H7 (cell line): ENCODE data around the gene KPNB1. TPM values are rescaled to one million over a fixed set of nuclear protein-coding genes. Genes with fewer than 3 reads are reported as not detected.

Experiments used
- DNase-seq: peaks from one replicate; pipeline ENCODE4 v3.0.0; 2012
- H3K27me3 ChIP-seq: 2 replicates; pipeline ENCODE4 v1.6.0; 2011; ENCODE audit warnings: mild to moderate bottlenecking, low read length; ENCODE audit not compliant: control insufficient read depth, insufficient read depth
- H3K36me3 ChIP-seq: replicated peaks from 2 replicates; pipeline ENCODE4 v1.5.1; 2011; ENCODE audit warnings: low read length; ENCODE audit not compliant: control insufficient read depth, insufficient read depth
- H3K4me3 ChIP-seq: 2 replicates; pipeline ENCODE4 v1.5.1; 2011; ENCODE audit warnings: low read depth, mild to moderate bottlenecking, control low read depth, low read length, moderate library complexity; ENCODE audit not compliant: insufficient read depth
- total RNA-seq: library from RNA; depleted of rRNA; stranded (reverse); fragments of >200 nt; shearing (Covaris generic); gene quantifications from 2 replicates; pipeline ENCODE4 v1.2.3, GENCODE V29; 2014

KPNB1 gene
- total RNA-seq, 1 experiment from 2014 or later: 429 TPM

DNA sequence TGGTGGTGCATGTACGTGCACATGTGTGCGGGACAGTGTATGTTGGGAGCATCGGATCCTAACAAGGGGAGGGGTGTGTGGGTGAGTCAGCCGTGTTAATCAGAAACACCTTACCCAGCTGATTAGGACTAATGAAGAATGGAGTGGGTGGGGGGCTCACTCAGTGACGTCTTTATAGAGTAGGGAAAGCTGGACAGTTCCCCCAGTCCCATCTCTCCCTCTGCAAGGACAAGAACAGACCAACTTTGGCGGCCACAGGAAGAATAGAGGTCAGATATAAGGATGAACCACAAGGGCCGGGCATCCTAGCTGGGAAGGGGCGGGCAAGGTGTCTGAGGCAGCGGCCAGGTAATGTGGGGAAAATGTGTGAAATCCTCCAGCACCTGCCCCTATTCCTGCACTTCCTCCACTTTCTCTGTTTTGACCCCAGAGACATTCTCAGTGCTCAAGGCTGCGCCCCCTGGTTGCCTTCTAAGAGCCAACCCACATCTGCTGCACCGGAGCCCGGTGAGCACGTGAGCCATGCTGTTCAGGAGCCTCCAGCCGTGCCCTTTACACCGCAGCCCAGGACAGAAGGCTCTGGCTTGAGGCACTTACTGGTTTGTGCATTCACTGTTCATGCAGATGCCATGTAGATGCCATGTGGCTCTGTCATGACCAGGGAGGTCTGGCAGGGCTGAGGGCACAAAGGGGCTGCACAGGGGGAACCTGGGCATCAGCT is 64.4 kb downstream of the KPNB1 start:
- peak; percentile 89 for DNase-seq
- no peaks in the 10 kb centered on the region; the same call in 1 of the 2 replicates for H3K27me3 ChIP-seq

DNA sequence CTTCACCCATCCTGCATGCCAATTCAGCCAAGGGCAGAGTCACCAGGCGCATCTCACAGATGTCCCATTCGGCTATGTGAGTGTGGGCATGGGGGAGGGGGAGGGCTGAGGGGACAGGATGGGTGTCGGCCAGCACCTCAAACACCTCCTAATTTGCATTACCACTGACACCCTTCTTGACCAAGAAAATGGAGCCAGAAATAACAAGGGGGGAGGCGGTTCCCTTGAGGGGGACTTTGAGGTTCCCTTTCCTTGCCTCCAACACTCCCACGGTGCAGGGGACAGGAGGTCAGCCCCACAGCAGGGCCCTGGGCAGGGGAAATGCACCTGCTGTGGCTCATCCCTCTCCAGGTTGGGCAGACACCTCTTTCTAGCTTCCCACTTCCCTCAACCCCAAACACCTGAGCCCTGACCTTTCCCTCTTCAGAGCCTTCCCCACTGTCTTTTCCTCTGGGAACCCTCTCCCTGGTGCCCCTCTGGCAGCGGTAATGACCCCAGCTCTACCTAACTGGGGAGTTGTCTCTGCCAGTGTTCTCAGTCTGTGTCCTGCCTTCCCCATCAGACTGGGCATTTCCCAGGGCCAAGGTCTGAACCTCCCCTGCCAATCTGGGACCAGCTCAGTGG is 65.2 kb downstream of the KPNB1 start:
- Histone ChIP-seq H3K36me3 (no peaks in the 10 kb centered on the region), H3K27me3 (peaks cover 4% of the 10 kb centered on the region; the same call in 1 of the 2 replicates), H3K4me3 (no peak overlapping the region)
- DNase-seq: no peak

More for the DNA sequence above, 64.4 kb downstream of the KPNB1 start:
- Histone ChIP-seq H3K4me3 (no peak overlapping the region), H3K36me3 (no peaks in the 10 kb centered on the region)

DNA sequence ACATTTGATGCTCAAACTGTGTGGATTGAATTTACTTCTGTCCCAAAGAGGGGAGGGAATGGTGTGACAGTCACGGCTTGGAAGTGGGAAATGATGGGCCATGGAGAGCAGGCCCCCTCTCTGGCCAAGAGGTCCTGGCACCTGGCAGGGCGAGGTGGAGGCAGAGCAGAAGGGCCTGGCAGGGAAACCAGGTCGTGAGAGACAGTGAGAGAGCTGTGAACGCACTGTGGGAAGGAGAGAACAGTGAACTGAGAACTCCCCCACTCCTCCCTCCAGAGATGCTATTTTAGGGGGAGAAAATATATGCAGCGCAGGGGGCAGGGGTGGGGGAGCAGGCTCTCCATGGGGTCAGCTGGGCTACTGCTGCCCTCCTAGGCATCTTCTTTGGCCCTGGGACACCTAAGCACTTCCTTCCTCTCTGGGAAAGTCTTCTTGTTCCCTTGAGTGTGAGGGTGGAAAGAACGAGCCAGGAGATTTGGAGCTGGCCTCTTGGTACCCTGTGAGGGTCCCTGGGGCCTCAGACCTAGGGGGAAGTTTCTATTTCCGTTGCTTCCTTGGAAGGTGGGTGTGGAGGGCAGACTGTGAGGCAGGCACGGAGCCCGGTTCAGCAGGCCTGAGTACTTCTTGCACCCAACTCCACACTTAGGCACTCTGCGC is 66.1 kb downstream of the KPNB1 start:
- no peak for DNase-seq
- H3K27me3 ChIP-seq: peaks cover 12% of the 10 kb centered on the region; the same call in 1 of the 2 replicates
- no peaks in the 10 kb centered on the region for H3K36me3 ChIP-seq
- H3K4me3 ChIP-seq: no peak overlapping the region

DNA sequence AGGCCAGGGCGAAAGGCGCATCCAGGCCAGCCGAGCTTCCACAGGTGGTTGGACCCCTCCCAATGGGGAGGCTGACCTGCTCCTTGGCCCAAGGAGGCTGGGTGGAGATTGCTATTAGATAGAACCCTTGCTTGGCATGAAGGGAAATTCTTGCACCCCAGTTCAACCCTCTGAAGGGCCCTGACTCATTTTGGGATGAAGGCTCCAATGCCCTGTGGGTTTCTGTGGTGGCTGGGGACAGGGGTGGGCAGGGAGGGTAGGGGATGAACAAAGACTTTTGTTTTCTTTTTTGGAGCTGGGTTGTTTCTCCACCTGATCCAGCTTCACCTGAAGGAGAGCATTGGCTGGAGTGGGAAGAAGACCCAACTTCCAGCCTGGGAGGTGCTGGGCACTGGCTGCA is 66.7 kb downstream of the KPNB1 start:
- Histone ChIP-seq H3K36me3 (no peaks in the 10 kb centered on the region), H3K4me3 (no peak overlapping the region), H3K27me3 (peaks cover 18% of the 10 kb centered on the region)
- DNase-seq: no peak

DNA sequence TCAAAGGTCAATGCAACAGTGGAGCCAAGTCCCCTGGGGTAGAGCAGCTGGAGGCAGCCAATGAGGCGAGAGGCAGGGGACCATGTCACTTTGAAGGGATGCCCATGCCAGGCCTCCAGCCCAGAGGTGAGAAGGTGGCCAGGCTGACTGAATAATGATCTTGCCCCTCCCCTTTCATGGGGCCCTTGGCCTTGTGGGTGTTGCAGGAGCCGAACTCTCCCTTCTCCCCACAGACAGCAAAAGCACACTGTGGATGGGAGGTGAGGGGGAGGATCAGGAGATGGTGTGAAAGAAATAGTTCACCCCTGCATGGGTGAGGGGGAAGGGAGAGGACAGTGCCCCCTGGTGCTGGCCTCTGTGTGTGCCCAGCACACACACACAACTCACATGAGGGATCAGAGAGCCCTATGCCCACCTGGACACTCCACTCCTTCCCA is 67.6 kb downstream of the KPNB1 start:
- H3K27me3 ChIP-seq: peaks cover 27% of the 10 kb centered on the region
- peak; percentile 74 for DNase-seq

DNA sequence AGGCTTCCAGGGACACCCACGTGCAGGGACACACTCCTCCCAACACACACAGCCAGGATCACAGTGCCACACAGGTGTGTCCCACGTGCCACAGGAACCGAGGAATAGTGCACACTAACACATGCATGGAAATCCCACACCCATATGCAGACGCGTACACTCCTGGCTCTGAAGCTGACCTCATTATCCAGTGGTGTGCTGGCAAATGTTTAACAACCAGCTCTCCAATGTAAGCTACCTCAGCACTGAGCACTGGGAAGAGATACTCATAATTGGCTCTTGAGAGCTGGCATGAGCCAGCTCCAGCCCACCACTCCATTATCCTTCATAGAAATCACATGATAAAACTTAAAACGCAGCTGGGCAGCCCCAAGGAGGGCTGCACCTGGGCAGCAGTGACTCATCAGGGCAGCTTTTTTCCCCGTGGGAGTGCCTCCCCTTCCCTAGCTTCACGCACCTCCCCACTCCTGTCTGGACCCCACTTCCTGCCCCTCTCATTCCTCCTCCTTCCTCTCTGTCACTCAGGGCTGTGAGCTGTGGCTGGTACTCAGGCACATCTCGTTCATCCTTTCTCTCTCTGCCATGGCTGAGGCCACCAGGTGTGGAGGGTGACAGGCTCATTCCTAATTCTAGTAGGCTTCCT is 68.4 kb downstream of the KPNB1 start:
- no peak for DNase-seq
- H3K4me3 ChIP-seq: no peak overlapping the region
- H3K27me3 ChIP-seq: peaks cover 27% of the 10 kb centered on the region
- H3K36me3 ChIP-seq: no peaks in the 10 kb centered on the region

More for the DNA sequence above, 67.6 kb downstream of the KPNB1 start:
- Histone ChIP-seq H3K36me3 (no peaks in the 10 kb centered on the region), H3K4me3 (no peak overlapping the region)

DNA sequence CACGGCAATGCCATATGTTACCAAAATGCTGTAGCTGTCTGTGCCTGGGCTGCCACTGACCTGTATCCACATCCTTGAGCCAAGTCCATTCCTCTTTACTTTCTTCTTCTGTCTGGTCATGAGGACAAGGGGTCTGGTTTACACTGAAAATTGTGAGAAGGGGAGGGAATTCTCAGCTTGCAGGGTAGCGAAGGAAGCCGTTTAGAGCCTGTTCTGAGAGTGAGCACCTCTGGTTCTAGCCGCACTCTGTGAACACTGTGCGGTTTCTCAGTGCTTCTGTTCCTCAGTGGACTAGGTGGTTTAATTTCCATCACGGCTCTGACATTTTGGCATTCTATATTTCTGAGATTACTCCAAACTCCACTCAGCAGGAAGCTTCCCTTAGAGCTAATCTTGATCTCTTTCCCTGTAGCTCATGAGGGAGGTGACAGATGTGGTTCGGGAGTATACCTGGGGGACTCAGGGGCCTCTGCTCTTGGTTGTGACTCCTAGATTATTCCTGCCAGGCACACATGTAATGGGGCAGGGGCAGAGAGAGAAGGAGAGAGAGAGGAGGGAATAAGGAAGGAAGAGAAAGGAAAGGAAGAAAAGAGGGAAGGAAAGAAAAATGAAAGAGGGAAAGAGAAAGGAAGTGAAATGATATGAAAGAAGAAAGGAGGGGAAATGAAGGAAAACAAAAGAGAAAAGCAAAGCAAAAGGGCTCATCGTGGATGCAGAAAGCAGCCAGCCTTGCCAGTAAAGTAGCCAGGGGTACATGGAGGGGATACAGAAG is 69.1 kb downstream of the KPNB1 start:
- no peak overlapping the region for H3K4me3 ChIP-seq
- no peaks in the 10 kb centered on the region for H3K36me3 ChIP-seq

DNA sequence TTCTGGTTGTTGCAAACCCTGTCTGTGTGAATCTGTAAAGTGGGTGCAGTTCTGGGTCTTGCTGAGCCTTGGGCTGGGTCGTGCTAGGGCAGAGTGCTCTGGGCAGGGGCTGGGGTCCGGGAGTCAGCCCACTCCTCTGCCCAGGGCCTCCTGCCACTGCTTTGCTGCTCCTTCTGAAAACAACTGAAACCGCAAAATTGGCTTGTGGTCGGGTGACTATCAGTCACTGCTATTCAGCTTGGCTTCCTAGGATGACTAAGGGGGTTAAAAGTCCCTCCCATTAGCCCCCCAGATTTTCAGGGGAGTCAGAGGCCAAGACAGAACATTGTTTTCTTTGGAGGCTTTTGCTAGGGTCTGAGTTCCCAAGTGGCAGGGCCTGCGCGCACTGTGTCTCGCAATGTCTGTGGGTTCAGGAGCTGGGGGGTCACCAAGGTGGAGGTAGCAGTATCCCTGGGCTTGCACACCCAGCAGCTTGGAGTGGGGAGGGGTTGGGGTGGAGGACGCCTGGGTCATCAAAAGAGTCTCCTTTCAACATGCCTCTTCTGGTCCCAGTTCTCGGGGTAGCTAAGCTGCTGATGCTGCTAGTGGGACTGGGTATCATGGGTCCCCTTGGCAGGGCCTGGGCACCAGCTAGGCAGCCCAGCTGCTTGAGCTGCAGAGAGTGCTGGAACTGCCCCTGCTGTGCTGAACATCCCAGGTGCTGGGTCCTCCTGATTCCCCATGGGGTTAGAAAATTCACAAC is 69.9 kb downstream of the KPNB1 start:
- Histone ChIP-seq H3K4me3 (no peak overlapping the region), H3K36me3 (no peaks in the 10 kb centered on the region), H3K27me3 (peaks cover 27% of the 10 kb centered on the region)
- no peak for DNase-seq

More for the DNA sequence above, 69.1 kb downstream of the KPNB1 start:
- DNase-seq: no peak
- peaks cover 27% of the 10 kb centered on the region for H3K27me3 ChIP-seq

DNA sequence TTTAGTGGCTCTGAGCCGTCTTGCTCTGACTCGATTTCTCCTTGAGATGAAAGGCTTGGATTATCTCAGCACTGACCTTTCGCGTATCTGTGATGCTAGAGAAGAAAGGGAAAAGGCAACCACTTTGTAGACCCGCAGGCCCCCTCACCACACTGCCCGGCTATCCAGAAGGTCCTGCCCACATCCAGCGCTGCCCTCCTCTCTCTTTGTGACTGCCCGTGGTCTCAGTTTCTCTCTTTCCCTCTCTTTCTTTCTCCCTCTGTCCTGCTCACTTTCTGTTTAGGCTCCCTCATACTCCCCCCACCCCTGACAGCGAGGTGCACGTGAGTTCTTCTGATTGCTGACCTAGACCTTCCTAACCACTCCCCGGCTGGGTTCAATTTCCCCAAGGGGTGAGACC is 70.5 kb downstream of the KPNB1 start:
- Histone ChIP-seq H3K4me3 (no peak overlapping the region), H3K36me3 (no peaks in the 10 kb centered on the region), H3K27me3 (peaks cover 27% of the 10 kb centered on the region)
- no peak for DNase-seq

DNA sequence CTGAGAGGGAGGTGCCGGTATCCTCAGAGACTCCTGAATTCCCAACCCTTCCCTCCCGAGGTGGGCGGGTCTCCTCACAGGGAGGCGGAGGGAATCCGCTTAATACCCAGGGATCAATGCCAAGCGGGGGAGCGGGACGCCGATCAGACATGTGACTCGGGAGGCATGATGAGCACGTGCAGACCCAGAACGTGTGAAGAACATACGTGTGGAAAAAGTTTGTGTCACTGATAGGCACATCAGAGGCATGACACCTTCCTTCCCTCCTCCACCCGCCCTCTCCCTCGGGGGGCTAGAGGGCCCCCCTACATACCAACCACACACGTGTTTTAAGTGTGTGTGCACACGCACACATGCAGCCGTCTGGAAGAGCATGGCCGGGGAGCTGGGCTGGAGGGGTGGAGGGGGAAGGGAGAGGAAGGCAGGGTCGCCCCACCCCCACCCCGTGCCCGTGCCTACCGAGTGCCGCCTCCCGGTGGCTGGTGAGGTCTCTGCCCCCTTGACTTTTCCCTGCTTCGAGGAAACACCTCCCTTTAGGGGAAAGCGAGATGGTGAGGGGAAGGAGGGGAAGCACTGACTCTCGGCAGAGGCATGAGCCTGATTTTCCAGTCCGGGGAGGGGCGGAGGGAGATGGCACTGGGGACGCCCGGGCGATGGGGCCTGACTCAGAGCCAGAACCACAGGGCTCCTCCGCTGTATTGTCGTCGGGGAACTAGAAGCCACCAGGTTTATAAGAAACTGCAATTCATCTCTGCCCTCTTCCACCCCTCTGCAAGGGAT is 71.2 kb downstream of the KPNB1 start:
- Histone ChIP-seq H3K36me3 (no peaks in the 10 kb centered on the region), H3K4me3 (peak overlapping the region; percentile 10; the same call in 1 of the 2 replicates), H3K27me3 (peaks cover 27% of the 10 kb centered on the region)
- peak; percentile 86 for DNase-seq

DNA sequence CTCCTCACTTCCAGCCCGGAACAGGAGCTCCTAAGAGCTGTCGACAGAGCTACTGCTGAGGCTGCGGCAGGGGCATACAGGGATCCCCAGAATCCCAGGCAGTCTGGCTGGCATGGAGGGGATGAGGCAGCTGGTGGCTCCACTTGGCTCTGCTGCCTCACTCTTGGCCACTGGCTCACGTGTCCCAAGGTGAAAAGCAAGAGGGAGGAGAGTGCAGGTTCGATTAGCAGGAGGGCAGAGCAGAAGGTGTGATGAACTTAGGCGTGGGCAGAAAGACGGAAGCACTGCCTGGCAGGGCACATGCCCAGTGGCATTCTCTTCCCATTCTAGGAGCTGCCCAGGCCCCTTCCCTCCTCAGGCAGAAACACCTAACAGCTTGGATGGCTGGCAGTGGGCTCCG is 72.0 kb downstream of the KPNB1 start:
- H3K36me3 ChIP-seq: no peaks in the 10 kb centered on the region
- no peak for DNase-seq
- peaks cover 27% of the 10 kb centered on the region for H3K27me3 ChIP-seq
- no peak overlapping the region for H3K4me3 ChIP-seq

DNA sequence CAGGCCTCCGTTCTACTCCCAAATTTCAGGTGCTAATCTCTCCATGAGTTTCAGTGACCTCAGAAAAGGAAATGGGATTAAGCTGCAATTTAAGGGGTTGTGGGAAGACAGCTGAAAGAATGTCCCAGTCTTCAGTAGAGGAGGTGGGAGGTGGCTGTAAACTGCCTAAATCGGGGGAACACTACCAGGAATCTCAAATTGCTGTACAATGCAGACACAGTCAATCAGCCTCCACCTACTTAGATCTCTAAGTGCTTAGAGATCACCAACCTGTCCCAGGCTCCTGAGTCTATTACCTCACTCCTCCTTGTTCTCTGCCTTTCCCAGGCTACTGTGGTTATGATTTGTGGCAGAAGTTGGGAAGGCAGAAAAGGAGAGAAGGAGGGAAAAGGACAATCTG is 75.0 kb downstream of the KPNB1 start:
- no peak for DNase-seq
- H3K4me3 ChIP-seq: no peak overlapping the region
- no peaks in the 10 kb centered on the region for H3K36me3 ChIP-seq
- peaks cover 27% of the 10 kb centered on the region for H3K27me3 ChIP-seq
